Activated T-helper 1 cell treated with anti-CD3 and anti-CD28 coated beads, Interleukin-12 subunit alpha, Interleukin-12 subunit beta, Interleukin-2, Interleukin-4 antibody, amounts not matched to agents 30 ng/mL and 10 ng/mL and 1 ng/mL, durations not matched to agents 14 hours and 24 hours and 36 hours (primary cell): Measurements from ENCODE around the gene GCNA. TPM values are rescaled to one million over a fixed set of nuclear protein-coding genes. Genes with fewer than 3 reads are reported as not detected.

Source experiments
- DNase-seq: peaks from one replicate; pipeline ENCODE4 v3.0.0; 2021; ENCODE audit warnings: low spot score
- H3K27ac Mint-ChIP-seq: one replicate; pipeline ENCODE4 v1.8.0; 2021; ENCODE audit warnings: mild to moderate bottlenecking, mixed read lengths
- H3K27me3 Mint-ChIP-seq: one replicate; pipeline ENCODE4 v1.8.0; 2022; ENCODE audit warnings: mild to moderate bottlenecking, moderate library complexity, mixed read lengths; ENCODE audit not compliant: insufficient read depth
- H3K36me3 Mint-ChIP-seq: one replicate; pipeline ENCODE4 v1.8.0; 2021; ENCODE audit warnings: low read depth, mixed read lengths
- H3K4me1 Mint-ChIP-seq: one replicate; pipeline ENCODE4 v1.8.0; 2021; ENCODE audit warnings: low read depth, mixed read lengths
- H3K4me3 Mint-ChIP-seq: one replicate; pipeline ENCODE4 v1.8.0; 2021; ENCODE audit warnings: mild to moderate bottlenecking, moderate library complexity, mixed read lengths
- H3K9me3 Mint-ChIP-seq: one replicate; pipeline ENCODE4 v1.8.0; 2021; ENCODE audit warnings: mixed read lengths
- intact Hi-C: fragments of 100-400 bp; cut with micrococcal nuclease; formaldehyde crosslinking; loops from one replicate; pipeline ENCODE4 v1.15.1; 2024
- total RNA-seq: library from RNA; stranded (reverse); gene quantifications from 2 replicates; pipeline ENCODE4 v1.2.3, GENCODE V29; 2022

Gene GCNA
- total RNA-seq, 1 donor from 2014 or later = 4.8 TPM

GRCh38 chrX:71621603-71622002 is 43.4 kb downstream of the GCNA start:
- Mint-ChIP-seq H3K9me3 (no peaks in the 10 kb centered on the region), H3K4me1 (peaks cover 72% of the 10 kb centered on the region), H3K36me3 (peaks cover 15% of the 10 kb centered on the region), H3K27ac (peak overlapping the region; percentile 97), H3K27me3 (no peaks in the 10 kb centered on the region), H3K4me3 (no peak overlapping the region)
- no peak for DNase-seq
- intact Hi-C loops = loop anchor here (1.0 to 5.0 kb wide), 4 partner anchors 13 to 1001 kb away; no protein-coding TSS in a partner anchor

GRCh38 chrX:71622032-71622575 is 43.9 kb downstream of the GCNA start:
- DNase-seq = no peak
- Mint-ChIP-seq H3K4me1 (peaks cover 67% of the 10 kb centered on the region), H3K4me3 (no peak overlapping the region), H3K36me3 (peaks cover 14% of the 10 kb centered on the region), H3K27ac (peak overlapping the region; percentile 97), H3K9me3 (no peaks in the 10 kb centered on the region), H3K27me3 (no peaks in the 10 kb centered on the region)
- intact Hi-C loops = loop anchor here (1.0 to 5.0 kb wide), 4 partner anchors 13 to 1000 kb away; no protein-coding TSS in a partner anchor

GRCh38 chrX:71622576-71623450 is 44.6 kb downstream of the GCNA start:
- H3K36me3 Mint-ChIP-seq = peaks cover 9% of the 10 kb centered on the region
- no peaks in the 10 kb centered on the region for H3K9me3 Mint-ChIP-seq
- H3K27ac Mint-ChIP-seq = peak overlapping the region; percentile 97
- H3K27me3 Mint-ChIP-seq = no peaks in the 10 kb centered on the region
- peak overlapping the region; percentile 70 for H3K4me3 Mint-ChIP-seq
- intact Hi-C loops = loop anchor here (1.0 to 5.0 kb wide), 4 partner anchors 14 to 999 kb away; no protein-coding TSS in a partner anchor
- peaks cover 60% of the 10 kb centered on the region for H3K4me1 Mint-ChIP-seq
- DNase-seq = peak; percentile 65

- Mint-ChIP-seq H3K27ac (peak overlapping the region; percentile 97), H3K4me1 (peaks cover 51% of the 10 kb centered on the region), H3K9me3 (no peaks in the 10 kb centered on the region), H3K36me3 (peaks cover 4% of the 10 kb centered on the region), H3K4me3 (peak overlapping the region; percentile 70), H3K27me3 (no peaks in the 10 kb centered on the region)
- intact Hi-C loops = loop anchor here (2.0 to 5.0 kb wide), 3 partner anchors 15 to 999 kb away; no protein-coding TSS in a partner anchor
- no peak for DNase-seq
Measured at GRCh38 chrX:71623714-71624113, 45.5 kb downstream of the GCNA start.

- no peak overlapping the region for H3K4me3 Mint-ChIP-seq
- DNase-seq = no peak
- H3K27ac Mint-ChIP-seq = no peak overlapping the region
- peaks cover 41% of the 10 kb centered on the region for H3K4me1 Mint-ChIP-seq
- intact Hi-C loops = no loop called here
- no peaks in the 10 kb centered on the region for H3K36me3 Mint-ChIP-seq
- H3K27me3 Mint-ChIP-seq = no peaks in the 10 kb centered on the region
- no peaks in the 10 kb centered on the region for H3K9me3 Mint-ChIP-seq
Measured at GRCh38 chrX:71625471-71625870, 47.2 kb downstream of the GCNA start.

- H3K9me3 Mint-ChIP-seq = no peaks in the 10 kb centered on the region
- H3K27me3 Mint-ChIP-seq = no peaks in the 10 kb centered on the region
- no peak overlapping the region for H3K27ac Mint-ChIP-seq
- intact Hi-C loops = no loop called here
- DNase-seq = no peak
- H3K4me3 Mint-ChIP-seq = no peak overlapping the region
- H3K36me3 Mint-ChIP-seq = no peaks in the 10 kb centered on the region
- peaks cover 36% of the 10 kb centered on the region for H3K4me1 Mint-ChIP-seq
Measured at GRCh38 chrX:71626576-71626975, 48.3 kb downstream of the GCNA start.

- peaks cover 4% of the 10 kb centered on the region for H3K36me3 Mint-ChIP-seq
- peaks cover 29% of the 10 kb centered on the region for H3K4me1 Mint-ChIP-seq
- intact Hi-C loops = no loop called here
- no peaks in the 10 kb centered on the region for H3K9me3 Mint-ChIP-seq
- H3K27ac Mint-ChIP-seq = no peak overlapping the region
- H3K4me3 Mint-ChIP-seq = no peak overlapping the region
- DNase-seq = no peak
- H3K27me3 Mint-ChIP-seq = no peaks in the 10 kb centered on the region
Measured at GRCh38 chrX:71627588-71628404, 49.6 kb downstream of the GCNA start.

- no peak overlapping the region for H3K27ac Mint-ChIP-seq
- no peak overlapping the region for H3K4me3 Mint-ChIP-seq
- H3K27me3 Mint-ChIP-seq = no peaks in the 10 kb centered on the region
- peaks cover 4% of the 10 kb centered on the region for H3K36me3 Mint-ChIP-seq
- H3K4me1 Mint-ChIP-seq = peaks cover 20% of the 10 kb centered on the region
- DNase-seq = no peak
- intact Hi-C loops = no loop called here
- H3K9me3 Mint-ChIP-seq = no peaks in the 10 kb centered on the region
Measured at GRCh38 chrX:71629467-71629866, 51.2 kb downstream of the GCNA start.

- no peak overlapping the region for H3K27ac Mint-ChIP-seq
- no peaks in the 10 kb centered on the region for H3K27me3 Mint-ChIP-seq
- intact Hi-C loops = no loop called here
- no peaks in the 10 kb centered on the region for H3K9me3 Mint-ChIP-seq
- no peak overlapping the region for H3K4me3 Mint-ChIP-seq
- DNase-seq = no peak
- H3K4me1 Mint-ChIP-seq = peaks cover 19% of the 10 kb centered on the region
- H3K36me3 Mint-ChIP-seq = peaks cover 4% of the 10 kb centered on the region
Measured at GRCh38 chrX:71632923-71633657, 54.9 kb downstream of the GCNA start.

- no peak for DNase-seq
- no peaks in the 10 kb centered on the region for H3K27me3 Mint-ChIP-seq
- intact Hi-C loops = no loop called here
- peaks cover 4% of the 10 kb centered on the region for H3K36me3 Mint-ChIP-seq
- H3K4me1 Mint-ChIP-seq = peaks cover 15% of the 10 kb centered on the region
- no peaks in the 10 kb centered on the region for H3K9me3 Mint-ChIP-seq
- no peak overlapping the region for H3K4me3 Mint-ChIP-seq
- no peak overlapping the region for H3K27ac Mint-ChIP-seq
Measured at GRCh38 chrX:71634366-71634765, 56.1 kb downstream of the GCNA start.

- Mint-ChIP-seq H3K9me3 (no peaks in the 10 kb centered on the region), H3K27me3 (no peaks in the 10 kb centered on the region), H3K4me3 (no peak overlapping the region), H3K36me3 (peaks cover 4% of the 10 kb centered on the region), H3K4me1 (peaks cover 10% of the 10 kb centered on the region), H3K27ac (peak overlapping the region; percentile 80)
- intact Hi-C loops = loop anchor here (5.0 kb wide), 1 partner anchor 104 kb away; the partner anchor contains the start of gene OGT
- DNase-seq = no peak
Measured at GRCh38 chrX:71636438-71637252, 58.4 kb downstream of the GCNA start.
